Sigmoid colon (tissue), 7 donors: ENCODE data around the gene TMEM14A. TPM values are rescaled to one million over a fixed set of nuclear protein-coding genes. Genes with fewer than 3 reads are reported as not detected.

ENCODE experiments used
- DNase-seq: peaks from one replicate; pipeline ENCODE4 v3.0.0-alpha.2; 2019
- H3K27ac ChIP-seq, 4 donors: fragments of 200-600 bp; sonication (generic); one replicate each; pipeline ENCODE4 v1.5.1; 2016 to 2019; ENCODE audit warnings: mild to moderate bottlenecking in 1 of 4
- H3K27me3 ChIP-seq, 3 donors: fragments of 200-600 bp; sonication (generic); one replicate each; pipeline ENCODE4 v1.5.1; 2019; ENCODE audit warnings: mild to moderate bottlenecking in 1 of 3
- H3K36me3 ChIP-seq, 4 donors: fragments of 200-600 bp; sonication (generic); one replicate each; pipeline ENCODE4 v1.5.1; 2016 to 2019
- H3K4me1 ChIP-seq, 4 donors: fragments of 200-600 bp; sonication (generic); one replicate each; pipeline ENCODE4 v1.5.1; 2017 to 2019
- H3K4me3 ChIP-seq, 4 donors: fragments of 200-600 bp; sonication (generic); one replicate each; pipeline ENCODE4 v1.5.1; 2017 to 2019; ENCODE audit warnings: mild to moderate bottlenecking in 2 of 4, moderate library complexity in 1 of 4
- H3K9me3 ChIP-seq, 4 donors: fragments of 200-600 bp in 3 of 4; sonication (generic) in 3 of 4; one replicate each; pipeline versions ENCODE4 v1.5.1 to v1.6.1; 2013 to 2019
- CTCF ChIP-seq, 4 experiments: fragments of 450-650 bp in 3 of 4; fragments of 200-600 bp in 1 of 4; IDR thresholded peaks; one replicate each; pipeline ENCODE4 v1.5.1; 2016 to 2019; ENCODE audit warnings: antibody characterized with exemption in 4 of 4, mild to moderate bottlenecking in 3 of 4, moderate library complexity in 2 of 4
- EP300 ChIP-seq, 4 donors: sonication (generic); formaldehyde crosslinking; IDR thresholded peaks; one replicate each; pipeline ENCODE4 v1.6.1; 2017; ENCODE audit warnings: antibody characterized with exemption in 4 of 4
- POLR2A ChIP-seq, 2 donors: fragments of 450-650 bp; IDR thresholded peaks; one replicate each; pipeline ENCODE4 v1.6.1; 2016; ENCODE audit warnings: antibody characterized with exemption in 2 of 2, mild to moderate bottlenecking in 2 of 2, moderate library complexity in 2 of 2
- POLR2AphosphoS5 ChIP-seq, 4 donors: sonication (generic); formaldehyde crosslinking; IDR thresholded peaks; one replicate each; pipeline ENCODE4 v1.6.1; 2017; ENCODE audit warnings: antibody characterized with exemption in 4 of 4
- WGBS, 2 donors: extraction: QIAGEN DNeasy Blood & Tissue Kit; methylation state at CpG; one replicate each; pipeline ENCODE4 v1.1.7; 2013; 5-methylcytosine and 5-hydroxymethylcytosine counted together
- intact Hi-C: fragments of 100-400 bp; cut with DNase I; formaldehyde crosslinking; loops from one replicate; pipeline ENCODE4 v1.15.1; 2023
- polyA plus RNA-seq, 3 donors: library from polyadenylated mRNA; stranded (reverse); fragments of 200-250 nt; gene quantifications; one replicate each; pipeline ENCODE4 v1.2.3, GENCODE V29; 2013
- total RNA-seq, 4 donors: library from RNA; depleted of rRNA; stranded (reverse); fragments of >200 nt; gene quantifications; one replicate each; pipeline ENCODE4 v1.1.0, GENCODE V29; 2016
- donor health status: healthy with polysubstance abuse.
- donor health status: Bipolar disorder and iron deficiency.
- donor health status: healthy.

TMEM14A gene
- total and polyA plus RNA-seq, 7 donors, result 18.5 to 48.5 (median 25.2) TPM

- intact Hi-C loops, result no loop called here
- Histone ChIP-seq H3K4me1 (no peaks in the 10 kb centered on the region), H3K4me3 (no peak overlapping the region), H3K9me3 (no peaks in the 10 kb centered on the region), H3K36me3 (peaks cover 0 to 3% (median 0%) of the 10 kb centered on the region in 4 donors), H3K27ac (no peak overlapping the region), H3K27me3 (no peaks in the 10 kb centered on the region)
- 78 to 89% methylated on average over 3 of the region's 3 CpGs for WGBS, 2 donors
- DNase-seq, result no peak
- no peak for TF ChIP-seq POLR2AphosphoS5 (IDR thresholded peaks at IDR 0.05)
- no peak for TF ChIP-seq POLR2A (IDR thresholded peaks at IDR 0.05)
- no peak for TF ChIP-seq EP300 (IDR thresholded peaks at IDR 0.05)
- no peak for TF ChIP-seq CTCF (IDR thresholded peaks at IDR 0.05)
These were observed 18.9 kb downstream of the TMEM14A start for GRCh38 chr6:52689857-52690256.

DNA sequence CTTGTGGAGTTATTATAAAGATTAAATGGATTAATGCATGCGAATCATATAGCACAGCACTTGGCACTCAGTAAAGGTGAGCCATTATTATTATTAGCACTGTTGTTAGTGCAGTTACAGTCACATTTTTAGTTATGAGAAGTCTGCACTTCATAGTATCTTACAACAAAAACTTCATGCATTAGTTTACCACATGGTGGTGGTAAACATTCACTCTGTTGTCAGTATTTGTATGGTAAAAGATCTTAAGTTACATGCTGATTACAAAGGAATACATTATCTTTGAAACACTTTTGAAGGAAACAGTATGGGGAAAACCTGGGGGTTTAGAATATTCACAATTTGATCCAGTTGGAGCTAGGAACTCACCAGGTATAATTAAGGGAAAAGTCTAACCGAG, 20.8 kb downstream of the TMEM14A start:
- WGBS, 2 donors, result 79 to 91% methylated on average over 2 of the region's 2 CpGs
- Histone ChIP-seq H3K27me3 (no peaks in the 10 kb centered on the region), H3K4me1 (no peaks in the 10 kb centered on the region), H3K4me3 (no peak overlapping the region), H3K36me3 (no peaks in the 10 kb centered on the region), H3K27ac (no peak overlapping the region), H3K9me3 (no peaks in the 10 kb centered on the region)
- TF ChIP-seq EP300 (IDR thresholded peaks at IDR 0.05), result no peak
- TF ChIP-seq POLR2A (IDR thresholded peaks at IDR 0.05), result no peak
- no peak for TF ChIP-seq POLR2AphosphoS5 (IDR thresholded peaks at IDR 0.05)
- TF ChIP-seq CTCF (IDR thresholded peaks at IDR 0.05), result no peak
- DNase-seq, result no peak
- intact Hi-C loops, result no loop called here

DNA sequence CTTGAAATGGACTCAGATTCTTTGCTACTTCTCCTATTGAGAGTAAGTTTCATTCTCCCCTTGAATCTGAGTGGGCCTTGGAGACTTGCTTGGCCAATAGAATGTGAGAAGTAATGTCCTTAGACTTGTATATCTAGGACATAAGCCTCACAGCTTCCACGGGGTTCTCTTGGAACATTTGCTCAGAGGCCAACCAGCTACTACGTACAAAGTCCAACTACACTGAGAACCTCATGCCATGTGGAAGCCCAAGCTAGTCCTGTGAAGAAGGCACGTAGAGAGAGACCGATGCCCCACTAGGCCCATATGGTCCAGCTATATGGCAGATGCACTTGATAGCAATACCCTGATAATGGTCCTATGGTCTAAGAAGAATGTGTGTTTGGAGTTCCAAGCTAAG, 22.9 kb downstream of the TMEM14A start:
- Histone ChIP-seq H3K27me3 (no peaks in the 10 kb centered on the region), H3K9me3 (no peaks in the 10 kb centered on the region), H3K4me1 (no peaks in the 10 kb centered on the region), H3K27ac (no peak overlapping the region), H3K36me3 (no peaks in the 10 kb centered on the region), H3K4me3 (no peak overlapping the region)
- WGBS, 2 donors, result 94 to 95% methylated on average over 4 of the region's 4 CpGs
- DNase-seq, result no peak
- intact Hi-C loops, result no loop called here
- TF ChIP-seq POLR2AphosphoS5 (IDR thresholded peaks at IDR 0.05), result no peak
- TF ChIP-seq POLR2A (IDR thresholded peaks at IDR 0.05), result no peak
- no peak for TF ChIP-seq CTCF (IDR thresholded peaks at IDR 0.05)
- no peak for TF ChIP-seq EP300 (IDR thresholded peaks at IDR 0.05)

GRCh38 chr6:52694404-52694803, 23.5 kb downstream of the TMEM14A start:
- no peaks in the 10 kb centered on the region for H3K4me1 ChIP-seq
- H3K27ac ChIP-seq, result no peak overlapping the region
- H3K9me3 ChIP-seq, result no peaks in the 10 kb centered on the region
- DNase-seq, result no peak
- no peak for TF ChIP-seq POLR2AphosphoS5 (IDR thresholded peaks at IDR 0.05)
- TF ChIP-seq EP300 (IDR thresholded peaks at IDR 0.05), result no peak
- TF ChIP-seq CTCF (IDR thresholded peaks at IDR 0.05), result no peak
- no peak for TF ChIP-seq POLR2A (IDR thresholded peaks at IDR 0.05)
- intact Hi-C loops, result no loop called here
- no peaks in the 10 kb centered on the region for H3K36me3 ChIP-seq
- WGBS, 2 donors, result 96 to 97% methylated on average over 2 of the region's 2 CpGs
- H3K4me3 ChIP-seq, result no peak overlapping the region
- no peaks in the 10 kb centered on the region for H3K27me3 ChIP-seq

GRCh38 chr6:52696418-52696817, 25.5 kb downstream of the TMEM14A start:
- DNase-seq, result no peak
- Histone ChIP-seq H3K27ac (no peak overlapping the region), H3K27me3 (no peaks in the 10 kb centered on the region), H3K4me1 (no peaks in the 10 kb centered on the region), H3K36me3 (no peaks in the 10 kb centered on the region), H3K4me3 (no peak overlapping the region), H3K9me3 (no peaks in the 10 kb centered on the region)
- intact Hi-C loops, result no loop called here
- WGBS, 2 donors, result 78% methylated on average over 4 of the region's 4 CpGs
- TF ChIP-seq EP300 (IDR thresholded peaks at IDR 0.05), result no peak
- TF ChIP-seq POLR2AphosphoS5 (IDR thresholded peaks at IDR 0.05), result no peak
- no peak for TF ChIP-seq POLR2A (IDR thresholded peaks at IDR 0.05)
- TF ChIP-seq CTCF (IDR thresholded peaks at IDR 0.05), result no peak
